GM12873 (cell line): ENCODE data around the gene HDGF.

Source experiments
- CTCF ChIP-seq: IDR thresholded peaks from 2 replicates; pipeline ENCODE4 v1.5.1; 2012; ENCODE audit warnings: low read depth, mild to moderate bottlenecking, moderate library complexity, low read length, control low read depth; ENCODE audit not compliant: insufficient read depth; ENCODE audit errors: missing control alignments

Gene HDGF

GRCh38 chr1:156697481-156697880, 54.0 kb downstream of the HDGF start:
- TF ChIP-seq CTCF, result no peak

GRCh38 chr1:156696755-156697154, 54.7 kb downstream of the HDGF start:
- TF ChIP-seq CTCF, result no peak

- TF ChIP-seq CTCF, result no peak
Measured at GRCh38 chr1:156694690-156694962, 56.8 kb downstream of the HDGF start.

- no peak for TF ChIP-seq CTCF
Measured at GRCh38 chr1:156693848-156694689, 57.4 kb downstream of the HDGF start.

- TF ChIP-seq CTCF, result no peak
Measured at GRCh38 chr1:156692925-156693847, 58.3 kb downstream of the HDGF start.

- TF ChIP-seq CTCF, result no peak
Measured at GRCh38 chr1:156692441-156692924, 59.0 kb downstream of the HDGF start.
